Fibroblast of pulmonary artery (primary cell): Measurements from ENCODE around the gene PALD1.

Experiments
- DNase-seq: peaks from one replicate; pipeline ENCODE4 v3.0.0-alpha.2; 2010; ENCODE audit warnings: low read depth
- H3K4me3 ChIP-seq: replicated peaks from 2 replicates; pipeline ENCODE4 v1.5.1; 2011; ENCODE audit warnings: low read depth, mild to moderate bottlenecking, control low read depth, low read length, moderate library complexity
- CTCF ChIP-seq: IDR thresholded peaks from 2 replicates; pipeline ENCODE4 v1.5.1; 2011; ENCODE audit warnings: mild to moderate bottlenecking, control low read depth, low read length, inconsistent platforms; ENCODE audit errors: missing control alignments

PALD1 gene

GRCh38 chr10:70590655-70591416 lies 112.3 kb downstream of the PALD1 start:
- DNase-seq = no peak
- H3K4me3 ChIP-seq = no peak overlapping the region
- no peak for TF ChIP-seq CTCF

GRCh38 chr10:70592186-70592735 lies 113.7 kb downstream of the PALD1 start:
- TF ChIP-seq CTCF = no peak
- H3K4me3 ChIP-seq = no peak overlapping the region
- DNase-seq = no peak

- no peak overlapping the region for H3K4me3 ChIP-seq
- no peak for DNase-seq
- no peak for TF ChIP-seq CTCF
Observed at GRCh38 chr10:70592746-70593512, 114.4 kb downstream of the PALD1 start.

GRCh38 chr10:70593513-70593890 lies 114.9 kb downstream of the PALD1 start:
- H3K4me3 ChIP-seq = no peak overlapping the region
- DNase-seq = no peak
- no peak for TF ChIP-seq CTCF

GRCh38 chr10:70594161-70594560 lies 115.6 kb downstream of the PALD1 start:
- no peak for TF ChIP-seq CTCF
- H3K4me3 ChIP-seq = no peak overlapping the region
- DNase-seq = no peak

- no peak for DNase-seq
- H3K4me3 ChIP-seq = no peak overlapping the region
- TF ChIP-seq CTCF = no peak
Observed at GRCh38 chr10:70595566-70596016, 117.0 kb downstream of the PALD1 start.
